Loucy (cell line): Measurements from ENCODE around the gene STOX1.
"Not testable (repeated sequence)": the region's sequence is repeated elsewhere in the genome, so short reads cannot be mapped to it uniquely, and the experiment has no call there.

Experiments
- H2AFZ ChIP-seq: fragments of 200-600 bp; sonication (generic); 2 replicates; pipeline ENCODE4 v1.6.0; 2016; ENCODE audit warnings: antibody characterized with exemption, mild to moderate bottlenecking, low read length, moderate library complexity
- H3F3A ChIP-seq: fragments of 200-600 bp; 2 replicates; pipeline ENCODE4 v1.6.0; 2016; ENCODE audit warnings: antibody characterized with exemption, low read depth, mild to moderate bottlenecking
- H3K27me3 ChIP-seq: fragments of 200-600 bp; sonication (generic); 2 replicates; pipeline ENCODE4 v1.6.1; 2014; ENCODE audit warnings: low read length, mild to moderate bottlenecking; ENCODE audit not compliant: insufficient read depth, poor library complexity, severe bottlenecking
- H3K36me3 ChIP-seq: fragments of 200-600 bp; sonication (generic); 2 replicates; pipeline ENCODE4 v1.6.1; 2016; ENCODE audit warnings: low read length; ENCODE audit not compliant: insufficient read depth
- H3K4me1 ChIP-seq: fragments of 200-600 bp; sonication (generic); 2 replicates; pipeline ENCODE4 v1.5.1; 2014; ENCODE audit warnings: low read length, mild to moderate bottlenecking; ENCODE audit not compliant: insufficient read depth, poor library complexity, severe bottlenecking
- H3K4me2 ChIP-seq: fragments of 200-600 bp; sonication (generic); 2 replicates; pipeline ENCODE4 v1.6.0; 2014; ENCODE audit warnings: antibody characterized with exemption, low read length, low read depth, mild to moderate bottlenecking; ENCODE audit not compliant: poor library complexity, severe bottlenecking
- H3K4me3 ChIP-seq: fragments of 200-600 bp; sonication (generic); 2 replicates; pipeline ENCODE4 v1.5.1; 2014; ENCODE audit warnings: low read length, mild to moderate bottlenecking, mixed read lengths; ENCODE audit not compliant: poor library complexity, severe bottlenecking
- H3K79me2 ChIP-seq: fragments of 200-600 bp; sonication (generic); 2 replicates; pipeline ENCODE4 v1.6.1; 2014; ENCODE audit warnings: low read length; ENCODE audit not compliant: insufficient read depth
- H3K9ac ChIP-seq: fragments of 200-600 bp; sonication (generic); 2 replicates; pipeline ENCODE4 v1.6.0; 2014; ENCODE audit warnings: mild to moderate bottlenecking, low read depth, low read length, moderate library complexity; ENCODE audit not compliant: poor library complexity, severe bottlenecking
- H3K9me2 ChIP-seq: fragments of 200-600 bp; sonication (generic); replicated peaks from 2 replicates; pipeline ENCODE4 v1.6.1; 2016; ENCODE audit warnings: low read depth, low read length, mixed read lengths
- H3K9me3 ChIP-seq: fragments of 200-600 bp; sonication (generic); 2 replicates; pipeline ENCODE4 v1.6.1; 2014; ENCODE audit warnings: mild to moderate bottlenecking, antibody characterized with exemption, low read length, low read depth; ENCODE audit not compliant: insufficient read depth
- H4K20me1 ChIP-seq: fragments of 200-600 bp; sonication (generic); 2 replicates; pipeline ENCODE4 v1.6.0; 2014; ENCODE audit warnings: antibody characterized with exemption, low read length, mild to moderate bottlenecking; ENCODE audit not compliant: insufficient read depth, poor library complexity, severe bottlenecking
- EZH2phosphoT487 ChIP-seq: fragments of 200-600 bp; IDR thresholded peaks from 2 replicates; pipeline ENCODE4 v1.6.1; 2018; ENCODE audit warnings: antibody characterized with exemption, mild to moderate bottlenecking, moderate library complexity, borderline replicate concordance
- TF ChIP-seq, protein P1 (sequence below): fragments of 200-600 bp; sonication (generic); conservative IDR thresholded peaks from 2 replicates; pipeline ENCODE4 v1.5.1; 2014; ENCODE audit warnings: mild to moderate bottlenecking, antibody characterized with exemption, low read length

Gene STOX1

DNA sequence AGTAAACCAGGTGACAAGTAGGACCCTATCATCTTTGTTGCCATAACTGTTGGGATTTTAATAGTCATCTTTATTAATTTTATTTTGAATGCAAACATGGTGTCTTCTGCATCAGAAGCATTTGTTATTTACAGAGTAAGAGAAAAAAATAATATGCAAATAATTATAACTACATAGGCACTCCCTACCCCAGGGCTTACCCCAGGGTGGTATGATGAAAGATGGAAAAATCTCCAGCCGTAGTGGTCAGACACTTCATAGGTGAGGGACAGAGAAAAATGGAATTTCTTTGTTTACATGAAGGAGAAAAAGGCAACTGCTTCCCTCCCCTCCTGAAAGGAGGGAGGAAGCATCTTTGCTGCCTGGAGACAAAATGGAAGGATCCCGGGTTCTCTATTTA, 29.7 kb downstream of the STOX1 start:
- Histone ChIP-seq H3K4me3 (no peak overlapping the region), H2AFZ (no peak overlapping the region), H3K36me3 (no peaks in the 10 kb centered on the region), H3F3A (no peaks in the 10 kb centered on the region), H3K27me3 (no peaks in the 10 kb centered on the region), H3K9ac (no peak overlapping the region), H3K9me3 (peaks cover 9% of the 10 kb centered on the region; the same call in 1 of the 2 replicates), H3K4me2 (no peak overlapping the region), H3K79me2 (no peaks in the 10 kb centered on the region), H4K20me1 (no peaks in the 10 kb centered on the region), H3K4me1 (no peaks in the 10 kb centered on the region), H3K9me2 (no peaks in the 10 kb centered on the region)
- no peak for TF ChIP-seq EZH2phosphoT487
- TF ChIP-seq, protein P1, sequence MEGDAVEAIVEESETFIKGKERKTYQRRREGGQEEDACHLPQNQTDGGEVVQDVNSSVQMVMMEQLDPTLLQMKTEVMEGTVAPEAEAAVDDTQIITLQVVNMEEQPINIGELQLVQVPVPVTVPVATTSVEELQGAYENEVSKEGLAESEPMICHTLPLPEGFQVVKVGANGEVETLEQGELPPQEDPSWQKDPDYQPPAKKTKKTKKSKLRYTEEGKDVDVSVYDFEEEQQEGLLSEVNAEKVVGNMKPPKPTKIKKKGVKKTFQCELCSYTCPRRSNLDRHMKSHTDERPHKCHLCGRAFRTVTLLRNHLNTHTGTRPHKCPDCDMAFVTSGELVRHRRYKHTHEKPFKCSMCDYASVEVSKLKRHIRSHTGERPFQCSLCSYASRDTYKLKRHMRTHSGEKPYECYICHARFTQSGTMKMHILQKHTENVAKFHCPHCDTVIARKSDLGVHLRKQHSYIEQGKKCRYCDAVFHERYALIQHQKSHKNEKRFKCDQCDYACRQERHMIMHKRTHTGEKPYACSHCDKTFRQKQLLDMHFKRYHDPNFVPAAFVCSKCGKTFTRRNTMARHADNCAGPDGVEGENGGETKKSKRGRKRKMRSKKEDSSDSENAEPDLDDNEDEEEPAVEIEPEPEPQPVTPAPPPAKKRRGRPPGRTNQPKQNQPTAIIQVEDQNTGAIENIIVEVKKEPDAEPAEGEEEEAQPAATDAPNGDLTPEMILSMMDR = no peak

DNA sequence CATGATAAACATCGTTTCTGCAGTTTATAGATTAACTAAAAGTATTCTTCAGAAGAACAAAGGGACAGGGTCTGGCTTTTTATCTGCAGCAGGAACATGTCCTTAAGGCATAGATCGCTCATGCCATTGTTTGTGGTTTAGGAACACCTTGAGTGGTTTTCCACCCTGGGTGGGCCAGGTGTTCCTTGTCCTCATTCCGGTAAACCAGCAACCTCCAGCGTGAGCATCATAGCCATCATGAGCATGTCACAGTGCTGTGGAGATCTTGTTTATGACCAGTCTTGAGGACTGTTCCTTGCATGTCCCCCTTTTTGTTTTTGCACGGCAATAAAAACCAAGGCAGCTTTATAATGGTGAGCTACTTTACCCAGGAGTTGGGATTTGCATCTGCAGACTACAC, 33.9 kb downstream of the STOX1 start:
- H4K20me1 ChIP-seq = no peaks in the 10 kb centered on the region
- H2AFZ ChIP-seq = no peak overlapping the region
- H3K4me1 ChIP-seq = no peaks in the 10 kb centered on the region
- no peaks in the 10 kb centered on the region for H3K27me3 ChIP-seq
- peaks cover 12% of the 10 kb centered on the region; the same call in 1 of the 2 replicates for H3K9me3 ChIP-seq
- no peaks in the 10 kb centered on the region for H3K9me2 ChIP-seq
- no peak overlapping the region for H3K4me2 ChIP-seq
- TF ChIP-seq EZH2phosphoT487 = no peak
- TF ChIP-seq, protein P1 = no peak
- no peaks in the 10 kb centered on the region for H3K36me3 ChIP-seq
- H3K4me3 ChIP-seq = no peak overlapping the region
- no peaks in the 10 kb centered on the region for H3F3A ChIP-seq
- no peak overlapping the region for H3K9ac ChIP-seq
- no peaks in the 10 kb centered on the region for H3K79me2 ChIP-seq

DNA sequence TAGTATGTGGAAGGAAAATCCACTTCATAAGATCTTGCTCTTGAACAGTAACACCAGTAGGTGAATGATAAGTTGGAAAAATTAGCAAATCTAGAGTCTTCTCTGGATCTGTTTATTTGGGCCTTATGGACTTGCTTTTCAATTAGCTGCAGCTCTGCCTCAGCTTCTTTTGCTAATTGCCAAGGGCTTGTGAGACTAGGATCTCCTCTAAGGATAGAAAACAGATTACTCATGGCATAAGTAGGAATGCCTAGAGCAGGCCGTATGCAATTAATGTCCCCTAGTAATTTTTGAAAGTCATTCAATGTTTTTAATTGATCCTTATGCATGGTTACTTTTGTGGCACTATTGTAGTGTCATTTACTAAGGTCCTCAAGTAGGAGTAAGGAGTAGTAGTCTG, 37.3 kb downstream of the STOX1 start:
- Histone ChIP-seq H3K79me2 (no peaks in the 10 kb centered on the region), H3K4me2 (no peak overlapping the region), H3K27me3 (no peaks in the 10 kb centered on the region), H4K20me1 (no peaks in the 10 kb centered on the region), H3K9ac (no peak overlapping the region), H2AFZ (no peak overlapping the region), H3F3A (no peaks in the 10 kb centered on the region), H3K4me1 (no peaks in the 10 kb centered on the region), H3K4me3 (no peak overlapping the region), H3K9me2 (no peaks in the 10 kb centered on the region), H3K9me3 (peaks cover 12% of the 10 kb centered on the region; the same call in 1 of the 2 replicates), H3K36me3 (no peaks in the 10 kb centered on the region)
- TF ChIP-seq, protein P1 = no peak
- no peak for TF ChIP-seq EZH2phosphoT487

DNA sequence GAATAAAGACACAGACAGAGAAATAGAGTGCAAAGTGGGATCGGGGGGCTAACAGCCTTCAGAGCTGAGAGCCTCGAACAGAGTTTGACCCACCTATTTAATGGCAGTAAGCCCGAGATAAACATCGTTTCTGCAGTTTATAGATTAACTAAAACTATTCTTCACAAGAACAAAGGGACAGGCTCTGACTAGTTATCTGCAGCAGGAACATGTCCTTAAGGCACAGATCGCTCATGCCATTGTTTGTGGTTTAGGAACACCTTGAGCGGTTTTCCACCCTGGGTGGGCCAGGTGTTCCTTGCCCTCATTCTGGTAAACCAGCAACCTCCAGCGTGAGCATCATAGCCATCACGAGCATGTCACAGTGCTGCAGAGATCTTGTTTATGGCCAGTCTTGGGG, 40.8 kb downstream of the STOX1 start:
- not testable (repeated sequence) for H3K79me2 ChIP-seq, H3K4me1 ChIP-seq, H3K4me3 ChIP-seq, H3K4me2 ChIP-seq, H3K36me3 ChIP-seq, H3K9me2 ChIP-seq, H3K9me3 ChIP-seq, H3K9ac ChIP-seq, H3F3A ChIP-seq, H2AFZ ChIP-seq, H4K20me1 ChIP-seq, H3K27me3 ChIP-seq
